GM18951 (cell line): Measurements from ENCODE around the gene MTREX.

Source experiments
- POLR2A ChIP-seq: IDR thresholded peaks from 4 replicates; pipeline ENCODE4 v1.6.1; 2011; ENCODE audit warnings: mild to moderate bottlenecking; ENCODE audit not compliant: insufficient read length, insufficient read depth; ENCODE audit errors: extremely low read depth
- in situ Hi-C: fragments of 300-500 bp; cut with MboI; formaldehyde crosslinking; loops from one replicate; pipeline ENCODE4 v1.12.0; 2022; ENCODE audit warnings: low sequenced_read_pairs, mixed read lengths, inconsistent platforms; ENCODE audit not compliant: unreplicated experiment

Gene MTREX

DNA sequence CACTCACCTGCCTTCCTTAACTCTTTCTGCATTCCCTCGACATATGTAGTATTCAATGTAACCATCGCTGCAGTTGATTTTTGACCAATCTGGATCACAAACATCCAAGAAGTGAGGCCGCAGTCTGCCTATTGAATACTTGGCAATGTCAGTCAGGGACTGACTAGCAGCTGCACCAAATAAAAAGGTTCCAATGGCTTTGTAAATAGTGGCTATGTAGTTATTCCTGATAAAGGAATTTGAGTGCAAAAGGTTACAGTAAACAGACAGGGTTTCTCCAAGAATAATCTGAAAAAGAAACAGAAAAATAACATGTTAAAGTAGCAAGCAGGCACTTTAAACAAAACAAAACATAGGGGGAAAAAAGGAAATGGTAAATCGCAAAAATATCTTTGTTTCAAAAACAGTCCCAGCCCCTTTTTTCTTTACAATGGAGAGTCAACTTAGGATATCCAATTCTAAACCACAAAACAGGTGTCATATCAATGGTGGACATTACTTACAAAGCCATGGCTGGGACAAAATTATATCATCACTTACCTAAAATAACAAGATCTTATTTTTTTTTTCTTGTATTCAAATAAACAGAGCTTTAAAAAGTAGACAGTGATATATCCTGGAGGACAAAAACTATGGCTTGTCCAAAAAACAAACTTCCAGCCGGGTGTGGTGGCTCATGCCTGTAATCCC, 160.2 kb downstream of the MTREX start:
- TF ChIP-seq POLR2A: no peak
- in situ Hi-C loops: no loop called here

DNA sequence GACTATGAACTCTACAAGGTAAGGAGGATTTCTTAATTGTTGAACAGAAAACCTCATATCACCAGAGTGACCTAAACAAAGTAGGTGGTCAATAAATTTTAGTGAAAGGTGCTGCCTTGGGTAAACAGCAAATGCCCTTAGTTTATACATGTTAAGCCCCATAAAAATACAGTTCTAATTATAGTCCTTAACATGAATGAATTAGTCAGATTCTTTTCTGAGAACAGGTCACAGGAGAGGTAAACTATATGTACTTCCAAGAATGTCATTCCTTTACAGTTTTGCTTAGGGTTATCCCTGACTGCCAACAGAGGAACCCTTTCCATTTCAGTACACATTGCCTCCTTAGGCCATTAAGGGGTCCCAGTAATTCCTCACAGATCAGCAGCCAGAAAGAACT, 162.1 kb downstream of the MTREX start:
- TF ChIP-seq POLR2A: no peak
- in situ Hi-C loops: no loop called here

DNA sequence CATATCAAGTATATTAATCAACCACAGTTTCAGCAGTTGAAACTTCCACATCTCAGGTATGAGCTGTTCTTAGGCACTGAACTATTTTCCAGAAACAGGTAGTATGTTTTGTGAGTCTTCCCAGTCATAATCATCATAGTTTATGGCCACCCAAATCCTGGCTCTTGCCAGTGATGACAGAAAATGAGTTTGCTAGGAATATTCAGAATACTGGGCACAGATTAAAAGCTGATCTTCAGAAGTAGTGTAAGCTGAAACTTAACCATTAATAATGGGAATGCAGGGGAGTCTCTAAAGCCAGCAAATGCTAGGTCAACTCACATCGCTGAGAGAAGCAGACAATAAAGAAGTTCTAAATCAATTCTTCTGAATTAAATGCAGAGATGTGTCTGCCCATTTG, 162.5 kb downstream of the MTREX start:
- in situ Hi-C loops: no loop called here
- TF ChIP-seq POLR2A: no peak

DNA sequence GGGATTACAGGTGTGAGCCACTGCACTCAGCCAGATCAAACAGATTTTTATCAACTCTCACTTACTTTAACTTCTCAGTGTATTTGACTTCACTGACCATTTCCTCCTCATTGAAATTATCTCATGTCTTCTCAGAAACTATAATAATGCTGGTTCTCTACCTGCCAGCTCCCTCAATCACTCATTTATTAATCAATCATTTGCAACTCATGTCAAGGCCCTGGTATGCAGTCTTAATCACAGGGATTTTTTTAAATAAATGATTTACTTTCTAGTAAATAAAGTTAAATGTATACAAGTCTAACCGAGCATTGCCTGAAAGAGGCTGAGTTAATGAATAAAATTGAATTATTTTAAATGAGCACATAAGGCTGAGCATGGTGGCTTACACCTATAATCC, 163.7 kb downstream of the MTREX start:
- in situ Hi-C loops: no loop called here
- no peak for TF ChIP-seq POLR2A

DNA sequence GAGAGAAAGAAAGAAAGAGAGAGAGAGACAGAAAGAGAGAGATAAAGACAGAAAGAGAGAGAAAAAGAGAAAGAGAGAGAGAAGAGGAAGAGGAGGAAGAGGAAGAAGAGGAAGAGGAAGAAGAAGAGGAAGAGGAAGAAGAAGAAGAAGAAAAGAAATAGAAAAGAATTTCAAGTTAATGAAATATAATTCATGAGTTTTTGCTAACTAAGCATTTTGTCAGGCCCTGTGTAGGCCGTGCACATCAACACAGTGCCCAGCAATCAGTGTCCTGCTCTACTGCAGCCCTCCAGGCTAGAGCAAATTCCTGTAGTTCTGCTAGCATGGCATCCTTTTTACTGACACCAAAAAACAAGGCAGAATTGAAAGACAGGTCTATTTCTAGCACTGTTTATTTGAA, 164.9 kb downstream of the MTREX start:
- in situ Hi-C loops: no loop called here
- TF ChIP-seq POLR2A: no peak
